Neural cell (in vitro differentiated cells): ENCODE data around the gene TRIM66. TPM values are rescaled to one million over a fixed set of nuclear protein-coding genes. Genes with fewer than 3 reads are reported as not detected.

Experiments
- H2AFZ ChIP-seq: fragments of 200-600, 300-800 bp; sonication (generic), shearing (Covaris generic); 2 replicates; pipeline ENCODE4 v1.6.0; 2014; ENCODE audit warnings: low read depth, mild to moderate bottlenecking, antibody characterized with exemption, low read length, moderate library complexity
- H3F3A ChIP-seq: fragments of 200-600 bp; shearing (Covaris generic); 2 replicates; pipeline ENCODE4 v1.6.1; 2016; ENCODE audit warnings: mild to moderate bottlenecking, moderate library complexity, mixed read lengths, antibody characterized with exemption, low read length; ENCODE audit not compliant: insufficient read depth, poor library complexity, severe bottlenecking
- H3K27ac ChIP-seq: fragments of 200-600, 300-800 bp; sonication (generic), shearing (Covaris generic); 2 replicates; pipeline ENCODE4 v1.5.1; 2014; ENCODE audit warnings: mild to moderate bottlenecking, low read length, moderate library complexity
- H3K27me3 ChIP-seq: fragments of 300-800, 200-600 bp; sonication (generic), shearing (Covaris generic); 2 replicates; pipeline ENCODE4 v1.6.0; 2014; ENCODE audit warnings: mild to moderate bottlenecking, low read depth, low read length, moderate library complexity; ENCODE audit not compliant: insufficient read depth
- H3K36me3 ChIP-seq: fragments of 300-800, 200-600 bp; sonication (generic), shearing (Covaris generic); 2 replicates; pipeline ENCODE4 v1.5.1; 2014; ENCODE audit warnings: mild to moderate bottlenecking, antibody characterized with exemption, low read length, moderate library complexity; ENCODE audit not compliant: insufficient read depth
- H3K4me2 ChIP-seq: fragments of 300-800, 200-600 bp; sonication (generic), shearing (Covaris generic); 2 replicates; pipeline ENCODE4 v1.6.0; 2014; ENCODE audit warnings: mild to moderate bottlenecking, low read length
- H3K4me3 ChIP-seq: fragments of 300-800, 200-600 bp; sonication (generic), shearing (Covaris generic); 2 replicates; pipeline ENCODE4 v1.5.1; 2014; ENCODE audit warnings: mild to moderate bottlenecking, low read length, moderate library complexity
- H3K79me2 ChIP-seq: fragments of 200-600 bp; shearing (Covaris generic); replicated peaks from 2 replicates; pipeline ENCODE4 v1.6.0; 2014; ENCODE audit warnings: mild to moderate bottlenecking, low read length, moderate library complexity; ENCODE audit not compliant: insufficient read depth
- H3K9ac ChIP-seq: fragments of 300-800, 200-600 bp; sonication (generic), shearing (Covaris generic); 2 replicates; pipeline ENCODE4 v1.6.1; 2016; ENCODE audit warnings: mild to moderate bottlenecking, low read length, mixed read lengths
- H3K9me2 ChIP-seq: fragments of 200-600 bp; shearing (Covaris generic); 2 replicates; pipeline ENCODE4 v1.6.1; 2016; ENCODE audit warnings: mild to moderate bottlenecking, low read length, mixed read lengths; ENCODE audit not compliant: insufficient read depth
- H3K9me3 ChIP-seq: fragments of 200-600, 300-800 bp; sonication (generic), shearing (Covaris generic); 2 replicates; pipeline ENCODE4 v1.6.1; 2016; ENCODE audit warnings: mild to moderate bottlenecking, mixed run types, low read length, moderate library complexity, mixed read lengths
- H4K20me1 ChIP-seq: fragments of 200-600 bp; shearing (Covaris generic); 2 replicates; pipeline ENCODE4 v1.6.1; 2016; ENCODE audit warnings: mild to moderate bottlenecking, mixed run types; ENCODE audit not compliant: insufficient read depth
- EP300 ChIP-seq: fragments of 450-650 bp; conservative IDR thresholded peaks from 2 replicates; pipeline ENCODE4 v1.6.1; 2014; ENCODE audit warnings: antibody characterized with exemption, mild to moderate bottlenecking, moderate library complexity; ENCODE audit not compliant: poor library complexity, severe bottlenecking
- EZH2 ChIP-seq: fragments of 200-600, 300-800 bp; shearing (Covaris generic), sonication (generic); IDR thresholded peaks from 2 replicates; pipeline ENCODE4 v1.6.1; 2014; ENCODE audit warnings: antibody characterized with exemption, low read length, borderline replicate concordance, mild to moderate bottlenecking; ENCODE audit not compliant: insufficient read depth, poor library complexity, severe bottlenecking
- MXI1 ChIP-seq: fragments of 450-650 bp; conservative IDR thresholded peaks from 2 replicates; pipeline ENCODE4 v1.6.1; 2014; ENCODE audit warnings: antibody characterized with exemption, mild to moderate bottlenecking; ENCODE audit not compliant: poor library complexity, severe bottlenecking
- POLR2AphosphoS5 ChIP-seq: IDR thresholded peaks from 2 replicates; pipeline ENCODE4 v1.6.1; 2012
- RAD21 ChIP-seq: fragments of 450-650 bp; conservative IDR thresholded peaks from 2 replicates; pipeline ENCODE4 v1.6.1; 2014; ENCODE audit warnings: antibody characterized with exemption, mild to moderate bottlenecking, moderate library complexity
- SMC3 ChIP-seq: fragments of 450-650 bp; conservative IDR thresholded peaks from 2 replicates; pipeline ENCODE4 v1.6.1; 2014; ENCODE audit warnings: antibody characterized with exemption, mild to moderate bottlenecking, moderate library complexity; ENCODE audit not compliant: poor library complexity
- TAF1 ChIP-seq: IDR thresholded peaks from 2 replicates; pipeline ENCODE4 v1.6.1; 2012; ENCODE audit warnings: low read depth
- polyA plus RNA-seq: library from polyadenylated mRNA; depleted of rRNA; stranded (reverse); fragments of >200 nt; gene quantifications from 2 replicates; pipeline ENCODE4 v1.2.3, GENCODE V29; 2014
- TF ChIP-seq, protein P1 (sequence below): fragments of 450-650 bp; IDR thresholded peaks from 2 replicates; pipeline ENCODE4 v1.5.1; 2014; ENCODE audit warnings: antibody characterized with exemption, mild to moderate bottlenecking, moderate library complexity; ENCODE audit not compliant: poor library complexity, severe bottlenecking
- TF ChIP-seq, protein P2 (sequence below): IDR thresholded peaks from 2 replicates; pipeline ENCODE4 v1.6.1; 2012; ENCODE audit warnings: borderline replicate concordance

TRIM66 gene
- polyA plus RNA-seq, 1 donor from 2014 or later: 0.82 TPM

DNA sequence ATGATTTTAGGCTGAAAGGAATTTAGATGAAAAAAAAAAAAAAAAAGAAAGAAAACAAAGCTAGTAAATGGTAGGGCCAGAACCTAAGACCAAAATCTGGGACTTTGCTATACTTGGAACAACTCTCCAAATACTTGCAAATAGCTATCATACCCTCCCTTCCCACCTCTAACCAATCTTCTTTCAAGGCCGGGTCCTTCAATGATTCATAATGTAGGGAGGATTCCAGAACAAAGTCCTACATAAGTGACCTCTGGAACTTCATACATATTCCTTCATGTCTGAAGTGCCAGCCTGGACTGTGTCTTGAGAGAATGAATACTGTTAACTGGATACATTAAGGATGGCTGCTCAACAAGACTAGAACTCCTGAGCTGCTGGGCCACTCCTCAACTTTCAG is 98.4 kb downstream of the TRIM66 start:
- Histone ChIP-seq H3K27me3 (no peaks in the 10 kb centered on the region), H3F3A (no peaks in the 10 kb centered on the region), H3K27ac (no peak overlapping the region), H3K4me3 (no peak overlapping the region), H3K9me2 (no peaks in the 10 kb centered on the region), H3K9me3 (no peaks in the 10 kb centered on the region), H3K9ac (no peak overlapping the region), H3K79me2 (peaks cover 11% of the 10 kb centered on the region), H2AFZ (no peak overlapping the region), H3K4me2 (no peak overlapping the region), H4K20me1 (no peaks in the 10 kb centered on the region), H3K36me3 (no peaks in the 10 kb centered on the region)
- TF ChIP-seq TAF1 (no peak), SMC3 (no peak), RAD21 (no peak), EP300 (no peak), EZH2 (no peak), POLR2AphosphoS5 (no peak), MXI1 (no peak)
- TF ChIP-seq, protein P1, sequence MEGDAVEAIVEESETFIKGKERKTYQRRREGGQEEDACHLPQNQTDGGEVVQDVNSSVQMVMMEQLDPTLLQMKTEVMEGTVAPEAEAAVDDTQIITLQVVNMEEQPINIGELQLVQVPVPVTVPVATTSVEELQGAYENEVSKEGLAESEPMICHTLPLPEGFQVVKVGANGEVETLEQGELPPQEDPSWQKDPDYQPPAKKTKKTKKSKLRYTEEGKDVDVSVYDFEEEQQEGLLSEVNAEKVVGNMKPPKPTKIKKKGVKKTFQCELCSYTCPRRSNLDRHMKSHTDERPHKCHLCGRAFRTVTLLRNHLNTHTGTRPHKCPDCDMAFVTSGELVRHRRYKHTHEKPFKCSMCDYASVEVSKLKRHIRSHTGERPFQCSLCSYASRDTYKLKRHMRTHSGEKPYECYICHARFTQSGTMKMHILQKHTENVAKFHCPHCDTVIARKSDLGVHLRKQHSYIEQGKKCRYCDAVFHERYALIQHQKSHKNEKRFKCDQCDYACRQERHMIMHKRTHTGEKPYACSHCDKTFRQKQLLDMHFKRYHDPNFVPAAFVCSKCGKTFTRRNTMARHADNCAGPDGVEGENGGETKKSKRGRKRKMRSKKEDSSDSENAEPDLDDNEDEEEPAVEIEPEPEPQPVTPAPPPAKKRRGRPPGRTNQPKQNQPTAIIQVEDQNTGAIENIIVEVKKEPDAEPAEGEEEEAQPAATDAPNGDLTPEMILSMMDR: no peak
- TF ChIP-seq, protein P2, sequence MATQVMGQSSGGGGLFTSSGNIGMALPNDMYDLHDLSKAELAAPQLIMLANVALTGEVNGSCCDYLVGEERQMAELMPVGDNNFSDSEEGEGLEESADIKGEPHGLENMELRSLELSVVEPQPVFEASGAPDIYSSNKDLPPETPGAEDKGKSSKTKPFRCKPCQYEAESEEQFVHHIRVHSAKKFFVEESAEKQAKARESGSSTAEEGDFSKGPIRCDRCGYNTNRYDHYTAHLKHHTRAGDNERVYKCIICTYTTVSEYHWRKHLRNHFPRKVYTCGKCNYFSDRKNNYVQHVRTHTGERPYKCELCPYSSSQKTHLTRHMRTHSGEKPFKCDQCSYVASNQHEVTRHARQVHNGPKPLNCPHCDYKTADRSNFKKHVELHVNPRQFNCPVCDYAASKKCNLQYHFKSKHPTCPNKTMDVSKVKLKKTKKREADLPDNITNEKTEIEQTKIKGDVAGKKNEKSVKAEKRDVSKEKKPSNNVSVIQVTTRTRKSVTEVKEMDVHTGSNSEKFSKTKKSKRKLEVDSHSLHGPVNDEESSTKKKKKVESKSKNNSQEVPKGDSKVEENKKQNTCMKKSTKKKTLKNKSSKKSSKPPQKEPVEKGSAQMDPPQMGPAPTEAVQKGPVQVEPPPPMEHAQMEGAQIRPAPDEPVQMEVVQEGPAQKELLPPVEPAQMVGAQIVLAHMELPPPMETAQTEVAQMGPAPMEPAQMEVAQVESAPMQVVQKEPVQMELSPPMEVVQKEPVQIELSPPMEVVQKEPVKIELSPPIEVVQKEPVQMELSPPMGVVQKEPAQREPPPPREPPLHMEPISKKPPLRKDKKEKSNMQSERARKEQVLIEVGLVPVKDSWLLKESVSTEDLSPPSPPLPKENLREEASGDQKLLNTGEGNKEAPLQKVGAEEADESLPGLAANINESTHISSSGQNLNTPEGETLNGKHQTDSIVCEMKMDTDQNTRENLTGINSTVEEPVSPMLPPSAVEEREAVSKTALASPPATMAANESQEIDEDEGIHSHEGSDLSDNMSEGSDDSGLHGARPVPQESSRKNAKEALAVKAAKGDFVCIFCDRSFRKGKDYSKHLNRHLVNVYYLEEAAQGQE: no peak

DNA sequence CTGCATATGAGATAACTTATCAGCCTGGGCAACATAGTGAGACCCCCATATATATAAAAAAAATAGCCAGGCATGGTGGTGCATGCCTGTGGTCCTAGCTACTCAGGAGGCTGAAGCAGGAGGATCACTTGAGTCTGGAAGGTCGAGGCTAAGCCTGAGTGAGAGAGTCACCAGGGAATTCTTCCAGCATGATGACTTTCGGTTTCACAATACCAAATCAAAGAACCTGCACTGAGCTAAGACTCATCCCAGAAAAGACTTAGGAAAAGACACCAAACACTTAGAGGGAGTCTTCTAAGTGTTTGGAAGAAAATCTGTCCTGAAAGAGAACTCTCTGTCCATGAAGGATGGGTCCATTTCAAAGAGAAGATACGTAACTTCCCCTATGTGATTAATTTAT is 101.2 kb downstream of the TRIM66 start:
- no peaks in the 10 kb centered on the region for H3K36me3 ChIP-seq
- H3K27ac ChIP-seq: no peak overlapping the region
- H4K20me1 ChIP-seq: no peaks in the 10 kb centered on the region
- H2AFZ ChIP-seq: no peak overlapping the region
- TF ChIP-seq MXI1 (no peak), POLR2AphosphoS5 (no peak), RAD21 (no peak), SMC3 (no peak), EP300 (no peak)
- TF ChIP-seq, protein P2: no peak
- TF ChIP-seq, protein P1: no peak
- H3K79me2 ChIP-seq: peaks cover 4% of the 10 kb centered on the region
- H3K4me2 ChIP-seq: no peak overlapping the region
- H3K9me2 ChIP-seq: no peaks in the 10 kb centered on the region
- no peaks in the 10 kb centered on the region for H3K27me3 ChIP-seq
- H3K9ac ChIP-seq: no peak overlapping the region
- no peaks in the 10 kb centered on the region for H3F3A ChIP-seq
- no peaks in the 10 kb centered on the region for H3K9me3 ChIP-seq
- no peak overlapping the region for H3K4me3 ChIP-seq
